Neural cell (in vitro differentiated cells): Measurements from ENCODE around the gene ARNT2. TPM values are rescaled to one million over a fixed set of nuclear protein-coding genes. Genes with fewer than 3 reads are reported as not detected.

ENCODE experiments used
- H2AFZ ChIP-seq: fragments of 200-600, 300-800 bp; sonication (generic), shearing (Covaris generic); 2 replicates; pipeline ENCODE4 v1.6.0; 2014; ENCODE audit warnings: low read depth, mild to moderate bottlenecking, antibody characterized with exemption, low read length, moderate library complexity
- H3F3A ChIP-seq: fragments of 200-600 bp; shearing (Covaris generic); 2 replicates; pipeline ENCODE4 v1.6.1; 2016; ENCODE audit warnings: mild to moderate bottlenecking, moderate library complexity, mixed read lengths, antibody characterized with exemption, low read length; ENCODE audit not compliant: insufficient read depth, poor library complexity, severe bottlenecking
- H3K27ac ChIP-seq: fragments of 200-600, 300-800 bp; sonication (generic), shearing (Covaris generic); 2 replicates; pipeline ENCODE4 v1.5.1; 2014; ENCODE audit warnings: mild to moderate bottlenecking, low read length, moderate library complexity
- H3K27me3 ChIP-seq: fragments of 300-800, 200-600 bp; sonication (generic), shearing (Covaris generic); 2 replicates; pipeline ENCODE4 v1.6.0; 2014; ENCODE audit warnings: mild to moderate bottlenecking, low read depth, low read length, moderate library complexity; ENCODE audit not compliant: insufficient read depth
- H3K36me3 ChIP-seq: fragments of 300-800, 200-600 bp; sonication (generic), shearing (Covaris generic); 2 replicates; pipeline ENCODE4 v1.5.1; 2014; ENCODE audit warnings: mild to moderate bottlenecking, antibody characterized with exemption, low read length, moderate library complexity; ENCODE audit not compliant: insufficient read depth
- H3K4me2 ChIP-seq: fragments of 300-800, 200-600 bp; sonication (generic), shearing (Covaris generic); 2 replicates; pipeline ENCODE4 v1.6.0; 2014; ENCODE audit warnings: mild to moderate bottlenecking, low read length
- H3K4me3 ChIP-seq: fragments of 300-800, 200-600 bp; sonication (generic), shearing (Covaris generic); 2 replicates; pipeline ENCODE4 v1.5.1; 2014; ENCODE audit warnings: mild to moderate bottlenecking, low read length, moderate library complexity
- H3K79me2 ChIP-seq: fragments of 200-600 bp; shearing (Covaris generic); replicated peaks from 2 replicates; pipeline ENCODE4 v1.6.0; 2014; ENCODE audit warnings: mild to moderate bottlenecking, low read length, moderate library complexity; ENCODE audit not compliant: insufficient read depth
- H3K9ac ChIP-seq: fragments of 300-800, 200-600 bp; sonication (generic), shearing (Covaris generic); 2 replicates; pipeline ENCODE4 v1.6.1; 2016; ENCODE audit warnings: mild to moderate bottlenecking, low read length, mixed read lengths
- H3K9me2 ChIP-seq: fragments of 200-600 bp; shearing (Covaris generic); 2 replicates; pipeline ENCODE4 v1.6.1; 2016; ENCODE audit warnings: mild to moderate bottlenecking, low read length, mixed read lengths; ENCODE audit not compliant: insufficient read depth
- H3K9me3 ChIP-seq: fragments of 200-600, 300-800 bp; sonication (generic), shearing (Covaris generic); 2 replicates; pipeline ENCODE4 v1.6.1; 2016; ENCODE audit warnings: mild to moderate bottlenecking, mixed run types, low read length, moderate library complexity, mixed read lengths
- H4K20me1 ChIP-seq: fragments of 200-600 bp; shearing (Covaris generic); 2 replicates; pipeline ENCODE4 v1.6.1; 2016; ENCODE audit warnings: mild to moderate bottlenecking, mixed run types; ENCODE audit not compliant: insufficient read depth
- CTCF ChIP-seq: fragments of 450-650 bp; IDR thresholded peaks from 2 replicates; pipeline ENCODE4 v1.5.1; 2014; ENCODE audit warnings: antibody characterized with exemption, mild to moderate bottlenecking, moderate library complexity; ENCODE audit not compliant: poor library complexity, severe bottlenecking
- EP300 ChIP-seq: fragments of 450-650 bp; conservative IDR thresholded peaks from 2 replicates; pipeline ENCODE4 v1.6.1; 2014; ENCODE audit warnings: antibody characterized with exemption, mild to moderate bottlenecking, moderate library complexity; ENCODE audit not compliant: poor library complexity, severe bottlenecking
- EZH2 ChIP-seq: fragments of 200-600, 300-800 bp; shearing (Covaris generic), sonication (generic); IDR thresholded peaks from 2 replicates; pipeline ENCODE4 v1.6.1; 2014; ENCODE audit warnings: antibody characterized with exemption, low read length, borderline replicate concordance, mild to moderate bottlenecking; ENCODE audit not compliant: insufficient read depth, poor library complexity, severe bottlenecking
- MXI1 ChIP-seq: fragments of 450-650 bp; conservative IDR thresholded peaks from 2 replicates; pipeline ENCODE4 v1.6.1; 2014; ENCODE audit warnings: antibody characterized with exemption, mild to moderate bottlenecking; ENCODE audit not compliant: poor library complexity, severe bottlenecking
- POLR2AphosphoS5 ChIP-seq: IDR thresholded peaks from 2 replicates; pipeline ENCODE4 v1.6.1; 2012
- RAD21 ChIP-seq: fragments of 450-650 bp; conservative IDR thresholded peaks from 2 replicates; pipeline ENCODE4 v1.6.1; 2014; ENCODE audit warnings: antibody characterized with exemption, mild to moderate bottlenecking, moderate library complexity
- REST ChIP-seq: IDR thresholded peaks from 2 replicates; pipeline ENCODE4 v1.6.1; 2012; ENCODE audit warnings: borderline replicate concordance
- SMC3 ChIP-seq: fragments of 450-650 bp; conservative IDR thresholded peaks from 2 replicates; pipeline ENCODE4 v1.6.1; 2014; ENCODE audit warnings: antibody characterized with exemption, mild to moderate bottlenecking, moderate library complexity; ENCODE audit not compliant: poor library complexity
- TAF1 ChIP-seq: IDR thresholded peaks from 2 replicates; pipeline ENCODE4 v1.6.1; 2012; ENCODE audit warnings: low read depth
- polyA plus RNA-seq: library from polyadenylated mRNA; depleted of rRNA; stranded (reverse); fragments of >200 nt; gene quantifications from 2 replicates; pipeline ENCODE4 v1.2.3, GENCODE V29; 2014

Gene ARNT2
- polyA plus RNA-seq, 1 donor from 2014 or later, result 41.2 TPM

GRCh38 chr15:80447077-80447476 lies 42.9 kb downstream of the ARNT2 start:
- H4K20me1 ChIP-seq, result no peaks in the 10 kb centered on the region
- H3K4me3 ChIP-seq, result no peak overlapping the region

GRCh38 chr15:80449825-80450224 lies 45.6 kb downstream of the ARNT2 start:
- H3K4me2 ChIP-seq, result no peak overlapping the region

More at GRCh38 chr15:80447077-80447476, 42.9 kb downstream of the ARNT2 start:
- H3K4me2 ChIP-seq, result no peak overlapping the region
- H3K79me2 ChIP-seq, result no peaks in the 10 kb centered on the region
- H2AFZ ChIP-seq, result no peak overlapping the region
- no peak for TF ChIP-seq REST
- TF ChIP-seq MXI1, result no peak
- no peak for TF ChIP-seq SMC3
- TF ChIP-seq TAF1, result no peak
- TF ChIP-seq RAD21, result no peak
- no peak for TF ChIP-seq POLR2AphosphoS5
- TF ChIP-seq EP300, result no peak
- TF ChIP-seq CTCF, result no peak
- TF ChIP-seq EZH2, result no peak
- no peak overlapping the region for H3K27ac ChIP-seq
- no peaks in the 10 kb centered on the region for H3K9me3 ChIP-seq
- no peaks in the 10 kb centered on the region for H3K9me2 ChIP-seq
- no peaks in the 10 kb centered on the region for H3K27me3 ChIP-seq
- no peaks in the 10 kb centered on the region for H3F3A ChIP-seq
- no peak overlapping the region for H3K9ac ChIP-seq
- H3K36me3 ChIP-seq, result no peaks in the 10 kb centered on the region

More at GRCh38 chr15:80449825-80450224, 45.6 kb downstream of the ARNT2 start:
- TF ChIP-seq EZH2, result no peak
- no peak for TF ChIP-seq RAD21
- no peak for TF ChIP-seq POLR2AphosphoS5
- no peak for TF ChIP-seq MXI1
- no peak for TF ChIP-seq REST
- no peak for TF ChIP-seq CTCF
- Histone ChIP-seq H3F3A (no peaks in the 10 kb centered on the region), H3K79me2 (no peaks in the 10 kb centered on the region), H2AFZ (no peak overlapping the region), H3K9ac (no peak overlapping the region), H3K27me3 (no peaks in the 10 kb centered on the region), H3K4me3 (no peak overlapping the region), H3K9me2 (no peaks in the 10 kb centered on the region), H4K20me1 (no peaks in the 10 kb centered on the region), H3K27ac (no peak overlapping the region), H3K9me3 (no peaks in the 10 kb centered on the region), H3K36me3 (no peaks in the 10 kb centered on the region)
